Ectodermal cell (in vitro differentiated cells): ENCODE measurements around the gene TOMM22.

Source experiments
- H3K27ac ChIP-seq: 2 replicates; pipeline ENCODE4 v1.7.0; 2013; ENCODE audit warnings: mild to moderate bottlenecking, low read depth, low read length; ENCODE audit not compliant: insufficient read depth, poor library complexity, severe bottlenecking
- H3K27me3 ChIP-seq: 2 replicates; pipeline ENCODE4 v1.7.0; 2013; ENCODE audit warnings: mild to moderate bottlenecking, low read length; ENCODE audit not compliant: insufficient read depth, control insufficient read depth, poor library complexity, severe bottlenecking
- H3K36me3 ChIP-seq: one replicate; pipeline ENCODE4 v1.7.0; 2013; ENCODE audit warnings: low read length; ENCODE audit not compliant: control insufficient read depth, insufficient read depth
- H3K4me1 ChIP-seq: one replicate; pipeline ENCODE4 v1.7.0; 2013; ENCODE audit warnings: low read length; ENCODE audit not compliant: control insufficient read depth, insufficient read depth
- H3K4me3 ChIP-seq: 2 replicates; pipeline ENCODE4 v1.7.0; 2013; ENCODE audit warnings: low read depth, low read length, control low read depth; ENCODE audit not compliant: insufficient read depth
- H3K9me3 ChIP-seq: 2 replicates; pipeline ENCODE4 v1.7.0; 2013; ENCODE audit warnings: mild to moderate bottlenecking, low read length, moderate library complexity; ENCODE audit not compliant: control insufficient read depth
- WGBS, 2 experiments: methylation state at CpG; one replicate each; pipeline ENCODE4 v1.1.7; 2013; ENCODE audit warnings: missing lambda C conversion rate in 2 of 2; 5-methylcytosine and 5-hydroxymethylcytosine counted together

TOMM22 gene

GRCh38 chr22:38694940-38695339 lies 13.2 kb downstream of the TOMM22 start:
- 97% methylated on average over 3 of the region's 3 CpGs for WGBS, 2 experiments
- peaks cover 19% of the 10 kb centered on the region for H3K4me1 ChIP-seq
- no peak overlapping the region for H3K4me3 ChIP-seq
- no peaks in the 10 kb centered on the region for H3K9me3 ChIP-seq
- H3K27me3 ChIP-seq: no peaks in the 10 kb centered on the region
- no peaks in the 10 kb centered on the region for H3K36me3 ChIP-seq
- H3K27ac ChIP-seq: no peak overlapping the region

GRCh38 chr22:38696606-38697424 lies 15.1 kb downstream of the TOMM22 start:
- peaks cover 21% of the 10 kb centered on the region for H3K4me1 ChIP-seq
- 67% methylated on average over 3 of the region's 3 CpGs for WGBS, 2 experiments
- no peaks in the 10 kb centered on the region for H3K36me3 ChIP-seq
- H3K27ac ChIP-seq: no peak overlapping the region
- H3K27me3 ChIP-seq: peaks cover 6% of the 10 kb centered on the region
- no peak overlapping the region for H3K4me3 ChIP-seq
- H3K9me3 ChIP-seq: no peaks in the 10 kb centered on the region

- Histone ChIP-seq H3K4me3 (peak overlapping the region; percentile 2), H3K36me3 (no peaks in the 10 kb centered on the region), H3K27ac (no peak overlapping the region), H3K27me3 (peaks cover 6% of the 10 kb centered on the region), H3K4me1 (peaks cover 22% of the 10 kb centered on the region), H3K9me3 (no peaks in the 10 kb centered on the region)
- WGBS, 2 experiments: 89 to 90% methylated on average over 8 of the region's 8 CpGs
These were observed 15.8 kb downstream of the TOMM22 start for GRCh38 chr22:38697425-38698089.

GRCh38 chr22:38698407-38699094 lies 16.8 kb downstream of the TOMM22 start:
- WGBS, 2 experiments: 93 to 95% methylated on average over 13 of the region's 13 CpGs
- Histone ChIP-seq H3K4me1 (peaks cover 22% of the 10 kb centered on the region), H3K27ac (no peak overlapping the region), H3K4me3 (peak overlapping the region; percentile 67), H3K27me3 (peaks cover 6% of the 10 kb centered on the region), H3K36me3 (no peaks in the 10 kb centered on the region), H3K9me3 (no peaks in the 10 kb centered on the region)

GRCh38 chr22:38699143-38699542 lies 17.4 kb downstream of the TOMM22 start:
- H3K4me3 ChIP-seq: peak overlapping the region; percentile 67
- 91 to 94% methylated on average over 5 of the region's 5 CpGs for WGBS, 2 experiments
- no peak overlapping the region for H3K27ac ChIP-seq
- H3K9me3 ChIP-seq: no peaks in the 10 kb centered on the region
- H3K27me3 ChIP-seq: peaks cover 6% of the 10 kb centered on the region
- H3K4me1 ChIP-seq: peaks cover 22% of the 10 kb centered on the region
- H3K36me3 ChIP-seq: no peaks in the 10 kb centered on the region

- Histone ChIP-seq H3K4me1 (peaks cover 22% of the 10 kb centered on the region), H3K9me3 (no peaks in the 10 kb centered on the region), H3K27ac (no peak overlapping the region), H3K27me3 (peaks cover 6% of the 10 kb centered on the region), H3K36me3 (no peaks in the 10 kb centered on the region), H3K4me3 (peak overlapping the region; percentile 67)
- 41 to 51% methylated on average over 6 of the region's 6 CpGs for WGBS, 2 experiments
These were observed 18.0 kb downstream of the TOMM22 start for GRCh38 chr22:38699784-38700183.

- peaks cover 22% of the 10 kb centered on the region for H3K4me1 ChIP-seq
- H3K36me3 ChIP-seq: no peaks in the 10 kb centered on the region
- peak overlapping the region; percentile 71 for H3K27ac ChIP-seq
- no peaks in the 10 kb centered on the region for H3K9me3 ChIP-seq
- peaks cover 6% of the 10 kb centered on the region for H3K27me3 ChIP-seq
- WGBS, 2 experiments: 0% methylated on average over 57 of the region's 57 CpGs
- H3K4me3 ChIP-seq: peak overlapping the region; percentile 67
These were observed 18.6 kb downstream of the TOMM22 start for GRCh38 chr22:38700270-38700788.

- peak within 1 kb of the TSS; percentile 71 for H3K27ac ChIP-seq
- 0 to 1% methylated on average over 94 of the region's 94 CpGs for WGBS, 2 experiments
- H3K27me3 ChIP-seq: peaks cover 6% of the 10 kb centered on the region
- no peaks in the 10 kb centered on the region for H3K9me3 ChIP-seq
- H3K4me1 ChIP-seq: peaks cover 22% of the 10 kb centered on the region
- peak within 1 kb of the TSS; percentile 67 for H3K4me3 ChIP-seq
- H3K36me3 ChIP-seq: no peaks in the 10 kb centered on the region
These were observed 19.3 kb downstream of the TOMM22 start, which contains the start of gene JOSD1 for GRCh38 chr22:38700789-38701628. JOSD1 (minus strand) TSS chr22:38700943; CDS start chr22:38699987, 956 bp downstream.

GRCh38 chr22:38704654-38705234 lies 23.0 kb downstream of the TOMM22 start:
- Histone ChIP-seq H3K9me3 (no peaks in the 10 kb centered on the region), H3K27ac (peak overlapping the region; percentile 64), H3K4me3 (peak overlapping the region; percentile 33), H3K36me3 (no peaks in the 10 kb centered on the region), H3K27me3 (peaks cover 6% of the 10 kb centered on the region), H3K4me1 (peaks cover 20% of the 10 kb centered on the region)
- 41 to 47% methylated on average over 10 of the region's 10 CpGs for WGBS, 2 experiments
